Thoracic aorta (tissue), 2 donors: ENCODE data around the gene CD101. TPM values are rescaled to one million over a fixed set of nuclear protein-coding genes. Genes with fewer than 3 reads are reported as not detected.

Source experiments
- ATAC-seq: fragments of 150-250 bp; one replicate; pipeline ENCODE4 v1.8.0; 2017; ENCODE audit warnings: low read depth; ENCODE audit not compliant: insufficient number of reproducible peaks, low FRiP score
- DNase-seq: peaks from one replicate; pipeline ENCODE4 v3.0.0-alpha.2; 2020; ENCODE audit warnings: low spot score
- H3K27ac ChIP-seq, 2 donors: fragments of 200-600 bp; sonication (generic); 1 replicate in 1 of 2; 2 replicates in 1 of 2; pipeline ENCODE4 v1.5.1; 2016; ENCODE audit warnings: mild to moderate bottlenecking in 2 of 2, moderate library complexity in 2 of 2
- H3K27me3 ChIP-seq: fragments of 200-600 bp; sonication (generic); replicated peaks from 2 replicates; pipeline ENCODE4 v1.6.0; 2016; ENCODE audit warnings: mild to moderate bottlenecking; ENCODE audit not compliant: insufficient read depth
- H3K36me3 ChIP-seq: fragments of 200-600 bp; sonication (generic); one replicate; pipeline ENCODE4 v1.5.1; 2016
- H3K4me1 ChIP-seq, 2 donors: fragments of 200-600 bp; sonication (generic); 1 replicate in 1 of 2; 2 replicates in 1 of 2; pipeline versions ENCODE4 v1.5.1 to v1.6.0; 2016; ENCODE audit warnings: low read depth in 2 of 2, mild to moderate bottlenecking in 1 of 2; ENCODE audit not compliant: control insufficient read depth in 1 of 2
- H3K4me3 ChIP-seq: fragments of 200-600 bp; sonication (generic); 2 replicates; pipeline ENCODE4 v1.5.1; 2016; ENCODE audit warnings: mild to moderate bottlenecking
- H3K9me3 ChIP-seq: fragments of 200-600 bp; sonication (generic); 2 replicates; pipeline ENCODE4 v1.5.1; 2016
- total RNA-seq, 2 donors: library from RNA; depleted of rRNA; stranded (reverse); fragments of >200 nt; gene quantifications; one replicate each; pipeline versions ENCODE4 v1.1.0 to v1.2.3, GENCODE V29; 2016
- TF ChIP-seq, protein P1 (sequence below): fragments of 200-600 bp; sonication (generic); IDR thresholded peaks from one replicate; pipeline ENCODE4 v1.5.1; 2019; ENCODE audit warnings: antibody characterized with exemption

The CD101 gene, protein sequence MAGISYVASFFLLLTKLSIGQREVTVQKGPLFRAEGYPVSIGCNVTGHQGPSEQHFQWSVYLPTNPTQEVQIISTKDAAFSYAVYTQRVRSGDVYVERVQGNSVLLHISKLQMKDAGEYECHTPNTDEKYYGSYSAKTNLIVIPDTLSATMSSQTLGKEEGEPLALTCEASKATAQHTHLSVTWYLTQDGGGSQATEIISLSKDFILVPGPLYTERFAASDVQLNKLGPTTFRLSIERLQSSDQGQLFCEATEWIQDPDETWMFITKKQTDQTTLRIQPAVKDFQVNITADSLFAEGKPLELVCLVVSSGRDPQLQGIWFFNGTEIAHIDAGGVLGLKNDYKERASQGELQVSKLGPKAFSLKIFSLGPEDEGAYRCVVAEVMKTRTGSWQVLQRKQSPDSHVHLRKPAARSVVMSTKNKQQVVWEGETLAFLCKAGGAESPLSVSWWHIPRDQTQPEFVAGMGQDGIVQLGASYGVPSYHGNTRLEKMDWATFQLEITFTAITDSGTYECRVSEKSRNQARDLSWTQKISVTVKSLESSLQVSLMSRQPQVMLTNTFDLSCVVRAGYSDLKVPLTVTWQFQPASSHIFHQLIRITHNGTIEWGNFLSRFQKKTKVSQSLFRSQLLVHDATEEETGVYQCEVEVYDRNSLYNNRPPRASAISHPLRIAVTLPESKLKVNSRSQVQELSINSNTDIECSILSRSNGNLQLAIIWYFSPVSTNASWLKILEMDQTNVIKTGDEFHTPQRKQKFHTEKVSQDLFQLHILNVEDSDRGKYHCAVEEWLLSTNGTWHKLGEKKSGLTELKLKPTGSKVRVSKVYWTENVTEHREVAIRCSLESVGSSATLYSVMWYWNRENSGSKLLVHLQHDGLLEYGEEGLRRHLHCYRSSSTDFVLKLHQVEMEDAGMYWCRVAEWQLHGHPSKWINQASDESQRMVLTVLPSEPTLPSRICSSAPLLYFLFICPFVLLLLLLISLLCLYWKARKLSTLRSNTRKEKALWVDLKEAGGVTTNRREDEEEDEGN
- 1 to 10 TPM in 1 of 2 donors, under 1 TPM in 1; 0.85 to 1.8 TPM for total RNA-seq

DNA sequence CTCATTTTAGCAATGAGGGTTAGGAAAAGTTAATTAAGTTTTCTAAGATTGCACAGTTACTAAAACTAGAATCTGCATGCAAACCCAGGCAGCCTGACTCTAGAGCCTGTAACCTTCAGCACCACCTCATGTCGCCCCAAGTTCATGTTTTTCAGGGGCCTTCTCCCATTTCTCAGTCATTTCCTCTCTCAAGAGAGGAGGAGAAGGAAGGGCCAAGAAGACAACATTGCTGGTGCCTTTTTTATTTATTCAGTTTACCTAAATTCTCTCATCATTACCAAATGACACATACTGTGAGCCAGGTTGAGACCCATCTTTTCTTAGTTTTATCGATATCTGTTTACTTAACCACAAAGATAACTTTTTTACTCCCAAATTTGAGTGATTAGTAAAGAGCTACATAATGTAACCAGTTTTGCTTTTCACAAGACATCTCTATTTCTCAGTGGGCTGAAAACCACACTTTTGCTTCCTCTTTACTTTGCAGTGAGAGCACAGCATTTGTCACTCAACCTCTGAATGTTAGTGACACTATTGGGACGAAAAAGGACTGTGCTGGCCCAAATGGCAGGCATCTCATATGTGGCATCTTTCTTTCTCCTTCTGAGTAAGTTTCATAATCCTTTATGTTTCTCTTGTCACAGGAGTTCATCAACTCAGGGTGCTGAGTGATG, at the start of gene CD101:
Gene CD101, plus strand, starts transcription at position 507 of the 674 bp plus-strand sequence. Its CDS starts 58 bp downstream, at position 565.
- no peaks in the 10 kb centered on the region for H3K9me3 ChIP-seq
- TF ChIP-seq, protein P1, sequence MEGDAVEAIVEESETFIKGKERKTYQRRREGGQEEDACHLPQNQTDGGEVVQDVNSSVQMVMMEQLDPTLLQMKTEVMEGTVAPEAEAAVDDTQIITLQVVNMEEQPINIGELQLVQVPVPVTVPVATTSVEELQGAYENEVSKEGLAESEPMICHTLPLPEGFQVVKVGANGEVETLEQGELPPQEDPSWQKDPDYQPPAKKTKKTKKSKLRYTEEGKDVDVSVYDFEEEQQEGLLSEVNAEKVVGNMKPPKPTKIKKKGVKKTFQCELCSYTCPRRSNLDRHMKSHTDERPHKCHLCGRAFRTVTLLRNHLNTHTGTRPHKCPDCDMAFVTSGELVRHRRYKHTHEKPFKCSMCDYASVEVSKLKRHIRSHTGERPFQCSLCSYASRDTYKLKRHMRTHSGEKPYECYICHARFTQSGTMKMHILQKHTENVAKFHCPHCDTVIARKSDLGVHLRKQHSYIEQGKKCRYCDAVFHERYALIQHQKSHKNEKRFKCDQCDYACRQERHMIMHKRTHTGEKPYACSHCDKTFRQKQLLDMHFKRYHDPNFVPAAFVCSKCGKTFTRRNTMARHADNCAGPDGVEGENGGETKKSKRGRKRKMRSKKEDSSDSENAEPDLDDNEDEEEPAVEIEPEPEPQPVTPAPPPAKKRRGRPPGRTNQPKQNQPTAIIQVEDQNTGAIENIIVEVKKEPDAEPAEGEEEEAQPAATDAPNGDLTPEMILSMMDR = no peak
- DNase-seq = no peak
- H3K27me3 ChIP-seq = no peaks in the 10 kb centered on the region
- H3K4me3 ChIP-seq = no peak within 1 kb of the TSS
- no peaks in the 10 kb centered on the region for H3K4me1 ChIP-seq
- ATAC-seq = no peak
- H3K27ac ChIP-seq = no peak within 1 kb of the TSS
- no peaks in the 10 kb centered on the region for H3K36me3 ChIP-seq

DNA sequence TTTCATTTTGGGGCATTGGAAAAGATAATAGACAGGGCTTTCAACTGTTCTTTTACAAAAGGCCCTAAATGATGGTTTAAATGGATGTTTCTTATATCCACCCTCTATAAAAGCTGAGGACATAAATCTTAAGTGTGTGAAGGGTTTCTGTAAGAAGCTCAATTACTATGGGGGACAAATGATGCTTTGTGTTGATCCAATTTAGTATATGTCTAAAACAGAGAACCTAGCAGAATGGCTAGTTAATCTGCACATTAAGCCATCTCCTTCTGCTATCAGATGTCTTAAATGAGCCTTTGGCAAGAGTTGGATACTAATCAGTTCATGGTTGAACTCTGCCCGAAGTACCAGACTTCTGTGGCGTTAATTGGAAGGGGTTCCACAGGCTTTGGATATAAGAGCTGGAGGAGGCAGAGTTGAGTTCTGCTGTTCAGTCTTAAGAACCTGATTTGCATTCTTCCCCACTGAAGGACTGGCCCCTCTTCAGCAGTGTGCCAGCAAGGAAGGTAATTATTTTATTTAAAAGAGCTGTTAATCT, 48.8 kb upstream of the CD101 start:
- no peaks in the 10 kb centered on the region for H3K27me3 ChIP-seq
- H3K4me1 ChIP-seq = peaks cover 4 to 28% of the 10 kb centered on the region in 2 donors
- DNase-seq (no peak), ATAC-seq (no peak)
- H3K27ac ChIP-seq = no peak overlapping the region
- H3K36me3 ChIP-seq = peaks cover 3% of the 10 kb centered on the region
- no peaks in the 10 kb centered on the region for H3K9me3 ChIP-seq
- no peak overlapping the region for H3K4me3 ChIP-seq
- TF ChIP-seq, protein P1 = no peak

DNA sequence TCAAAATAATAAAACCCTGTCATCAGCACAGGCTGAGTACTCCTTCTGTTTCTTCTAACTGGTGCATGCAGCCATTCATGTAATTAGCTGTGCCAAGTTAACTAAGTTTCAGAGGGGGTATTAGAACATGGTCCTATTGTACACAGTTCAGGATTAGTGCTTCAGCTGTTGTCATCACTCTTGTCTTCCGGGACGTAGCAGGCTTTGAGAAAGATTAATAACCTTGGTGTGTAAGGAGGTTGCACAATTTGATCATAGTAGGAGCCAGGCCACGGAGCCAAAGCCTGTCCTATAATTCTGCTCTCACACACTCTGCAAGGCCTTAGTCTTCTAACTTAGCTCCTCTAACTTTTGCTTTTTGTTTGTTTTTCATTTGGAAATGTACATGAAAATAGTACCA, 47.1 kb upstream of the CD101 start:
- H3K4me1 ChIP-seq = peaks cover 4 to 23% of the 10 kb centered on the region in 2 donors
- no peaks in the 10 kb centered on the region for H3K27me3 ChIP-seq
- TF ChIP-seq, protein P1 = no peak
- no peak overlapping the region for H3K4me3 ChIP-seq
- H3K36me3 ChIP-seq = no peaks in the 10 kb centered on the region
- no peaks in the 10 kb centered on the region for H3K9me3 ChIP-seq
- ATAC-seq = no peak
- no peak for DNase-seq
- no peak overlapping the region for H3K27ac ChIP-seq

DNA sequence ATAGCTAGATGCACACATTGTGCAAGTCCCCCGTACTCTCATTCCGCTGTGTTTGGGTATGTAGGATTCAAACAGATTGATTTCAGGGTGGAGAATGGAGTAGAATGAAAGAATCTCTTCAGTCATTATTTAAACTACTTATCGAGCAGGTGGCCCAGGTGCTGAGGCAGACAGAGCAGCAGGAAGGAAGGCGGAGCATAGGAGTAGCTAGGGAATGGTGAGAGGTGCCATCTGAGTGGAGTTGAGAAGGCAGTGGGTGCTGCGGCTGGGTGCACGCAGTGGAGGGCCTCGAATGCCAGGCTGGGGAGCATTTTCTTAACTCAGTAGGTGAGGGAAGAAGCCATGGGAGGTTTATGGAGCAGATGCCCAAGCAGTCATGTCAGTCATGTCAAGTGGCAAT, 45.2 kb upstream of the CD101 start:
- H3K27ac ChIP-seq = no peak overlapping the region

More for the DNA sequence above, 45.2 kb upstream of the CD101 start:
- H3K4me3 ChIP-seq = no peak overlapping the region
- H3K4me1 ChIP-seq = peaks cover 0 to 5% of the 10 kb centered on the region in 2 donors
- TF ChIP-seq, protein P1 = no peak
- ATAC-seq (no peak), DNase-seq (no peak)
- no peaks in the 10 kb centered on the region for H3K27me3 ChIP-seq
- H3K36me3 ChIP-seq = no peaks in the 10 kb centered on the region
- H3K9me3 ChIP-seq = no peaks in the 10 kb centered on the region
